ENCODE data around the gene SMG6. TPM values are rescaled to one million over a fixed set of nuclear protein-coding genes. Genes with fewer than 3 reads are reported as not detected.

The SMG6 gene
- total and polyA plus RNA-seq, 11 donors: 12.2 to 38.6 (median 22.1) TPM

DNA sequence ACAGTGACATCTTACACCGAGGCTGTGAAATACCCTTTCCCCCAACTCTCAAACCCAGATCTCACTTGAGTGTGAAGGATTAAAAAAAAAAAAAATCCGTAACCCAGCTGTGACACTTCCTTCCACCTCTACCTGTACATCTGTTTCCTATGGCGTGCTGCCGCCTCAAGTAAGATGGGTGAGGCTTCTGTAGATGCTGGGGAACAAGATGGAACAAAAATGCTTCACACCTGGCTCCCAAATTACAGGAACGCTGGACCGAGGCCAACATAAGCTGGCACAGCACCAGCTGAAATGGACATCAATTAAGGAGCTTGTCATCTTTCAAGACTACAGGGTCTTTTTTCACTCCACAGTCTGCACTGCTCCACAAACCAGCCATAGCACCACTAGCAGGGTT, 152.8 kb downstream of the SMG6 start:
- TF ChIP-seq POLR2A (IDR thresholded peaks at IDR 0.05): no peak
- TF ChIP-seq, protein P1, sequence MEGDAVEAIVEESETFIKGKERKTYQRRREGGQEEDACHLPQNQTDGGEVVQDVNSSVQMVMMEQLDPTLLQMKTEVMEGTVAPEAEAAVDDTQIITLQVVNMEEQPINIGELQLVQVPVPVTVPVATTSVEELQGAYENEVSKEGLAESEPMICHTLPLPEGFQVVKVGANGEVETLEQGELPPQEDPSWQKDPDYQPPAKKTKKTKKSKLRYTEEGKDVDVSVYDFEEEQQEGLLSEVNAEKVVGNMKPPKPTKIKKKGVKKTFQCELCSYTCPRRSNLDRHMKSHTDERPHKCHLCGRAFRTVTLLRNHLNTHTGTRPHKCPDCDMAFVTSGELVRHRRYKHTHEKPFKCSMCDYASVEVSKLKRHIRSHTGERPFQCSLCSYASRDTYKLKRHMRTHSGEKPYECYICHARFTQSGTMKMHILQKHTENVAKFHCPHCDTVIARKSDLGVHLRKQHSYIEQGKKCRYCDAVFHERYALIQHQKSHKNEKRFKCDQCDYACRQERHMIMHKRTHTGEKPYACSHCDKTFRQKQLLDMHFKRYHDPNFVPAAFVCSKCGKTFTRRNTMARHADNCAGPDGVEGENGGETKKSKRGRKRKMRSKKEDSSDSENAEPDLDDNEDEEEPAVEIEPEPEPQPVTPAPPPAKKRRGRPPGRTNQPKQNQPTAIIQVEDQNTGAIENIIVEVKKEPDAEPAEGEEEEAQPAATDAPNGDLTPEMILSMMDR (IDR thresholded peaks at IDR 0.05): no peak
- Histone ChIP-seq H3K9me3 (no peaks in the 10 kb centered on the region), H3K36me3 (peaks cover 0 to 55% (median 41%) of the 10 kb centered on the region in 9 donors), H3K4me3 (no peak overlapping the region), H3K27ac (no peak overlapping the region), H3K27me3 (no peaks in the 10 kb centered on the region), H3K4me1 (peaks cover 0 to 6% (median 0%) of the 10 kb centered on the region in 12 donors)
- ATAC-seq: no peak
- no peak for DNase-seq
- intact Hi-C loops (cut with DNase I): no loop called here
- WGBS, 4 donors: 69 to 76% (median 73%) methylated on average over 6 of the region's 6 CpGs

DNA sequence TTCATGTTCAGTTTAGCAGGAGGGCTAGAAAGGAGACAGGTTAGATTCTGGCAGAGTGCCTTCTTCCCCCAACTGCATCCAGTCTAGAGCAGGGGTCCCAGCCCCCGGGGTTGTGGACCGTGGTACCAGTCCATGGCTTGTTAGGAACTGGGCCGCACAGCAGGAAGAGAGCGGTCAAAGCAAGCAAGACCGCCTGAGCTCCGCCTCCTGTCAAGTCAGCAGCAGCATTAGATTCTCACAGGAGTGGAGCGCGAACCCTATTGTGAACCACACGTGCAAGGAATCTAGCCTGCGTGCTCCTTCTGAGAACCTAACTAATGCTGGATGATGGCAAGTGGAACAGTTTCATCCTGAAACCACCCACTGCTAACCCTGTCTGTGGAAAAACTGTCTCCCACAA, 153.7 kb downstream of the SMG6 start:
- Histone ChIP-seq H3K9me3 (no peaks in the 10 kb centered on the region), H3K4me1 (no peaks in the 10 kb centered on the region), H3K27me3 (no peaks in the 10 kb centered on the region), H3K36me3 (peaks cover 0 to 52% (median 36%) of the 10 kb centered on the region in 9 donors), H3K27ac (no peak overlapping the region), H3K4me3 (no peak overlapping the region)
- intact Hi-C loops (cut with DNase I): no loop called here
- no peak for TF ChIP-seq POLR2A (IDR thresholded peaks at IDR 0.05)
- TF ChIP-seq, protein P1 (IDR thresholded peaks at IDR 0.05): no peak
- no peak for ATAC-seq
- 89 to 96% (median 93%) methylated on average over 9 to 10 of the region's 10 CpGs for WGBS, 4 donors
- DNase-seq: no peak

DNA sequence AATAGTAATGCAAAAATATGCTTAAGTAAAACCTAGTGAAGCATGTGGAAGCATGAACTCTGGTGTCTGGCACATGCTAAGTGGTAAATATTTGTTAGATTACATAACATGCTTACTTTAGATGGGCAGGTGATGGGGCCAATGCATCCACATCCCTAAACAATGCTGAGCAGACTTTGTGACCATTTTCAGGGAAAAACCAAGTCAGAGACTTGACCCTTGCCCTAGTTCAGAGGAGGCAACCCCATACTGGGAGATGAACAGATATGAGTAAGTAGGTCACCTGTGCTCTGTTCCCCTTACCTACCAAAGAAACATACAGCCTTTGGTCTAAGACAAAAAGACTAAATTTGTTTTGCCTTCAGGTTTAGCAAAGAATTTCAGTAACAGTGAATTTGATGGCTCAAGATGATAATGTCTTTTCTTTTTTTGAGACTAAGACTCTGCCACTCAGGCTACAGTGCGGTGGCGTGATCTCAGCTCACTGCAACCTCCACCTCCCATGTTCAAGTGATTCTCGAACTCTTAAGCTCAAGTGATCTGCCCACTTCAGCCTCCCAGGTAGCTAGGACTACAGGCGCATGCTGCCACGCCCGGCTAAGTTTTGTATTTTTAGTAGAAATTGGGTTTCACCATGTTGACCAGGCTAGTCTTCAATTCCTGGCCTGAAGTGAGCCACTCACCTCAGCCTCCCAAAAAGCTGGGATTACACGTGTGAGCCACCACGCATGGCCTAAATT, 157.3 kb downstream of the SMG6 start:
- H3K4me1 ChIP-seq: no peaks in the 10 kb centered on the region
- TF ChIP-seq POLR2A (IDR thresholded peaks at IDR 0.05): no peak
- TF ChIP-seq, protein P1 (IDR thresholded peaks at IDR 0.05): no peak
- DNase-seq (no peak), ATAC-seq (no peak)
- intact Hi-C loops (cut with DNase I): no loop called here
- 97 to 99% (median 98%) methylated on average over 8 of the region's 8 CpGs for WGBS, 4 donors
- H3K36me3 ChIP-seq: peaks cover 0 to 55% (median 27%) of the 10 kb centered on the region in 9 donors
- no peaks in the 10 kb centered on the region for H3K9me3 ChIP-seq
- H3K27me3 ChIP-seq: no peaks in the 10 kb centered on the region
- no peak overlapping the region for H3K27ac ChIP-seq
- no peak overlapping the region for H3K4me3 ChIP-seq

DNA sequence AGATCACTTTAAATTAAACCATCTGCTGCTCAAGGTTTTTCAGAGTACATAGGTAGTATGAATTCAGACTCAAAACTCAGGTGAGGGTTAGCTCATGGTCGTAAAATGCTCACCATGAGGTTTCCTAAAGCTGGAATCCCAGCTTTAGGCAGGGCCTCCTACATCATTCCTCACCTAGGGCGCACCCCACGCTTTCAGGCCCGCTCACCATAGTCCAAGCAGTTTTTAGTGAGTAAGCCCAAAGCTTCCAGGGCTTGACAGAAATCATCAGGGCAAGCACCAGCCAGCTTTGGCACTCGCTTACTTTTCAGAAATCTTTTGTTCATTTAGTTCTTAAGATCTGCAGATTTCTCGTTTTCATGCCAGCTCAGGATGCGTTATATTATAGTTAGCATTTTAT, 158.9 kb downstream of the SMG6 start:
- H3K4me1 ChIP-seq: no peaks in the 10 kb centered on the region
- intact Hi-C loops (cut with DNase I): no loop called here
- TF ChIP-seq, protein P1 (IDR thresholded peaks at IDR 0.05): no peak
- TF ChIP-seq POLR2A (IDR thresholded peaks at IDR 0.05): no peak
- WGBS, 4 donors: 95 to 99% (median 98%) methylated on average over 7 of the region's 7 CpGs
- ATAC-seq (no peak), DNase-seq (no peak)
- peaks cover 0 to 42% (median 18%) of the 10 kb centered on the region in 9 donors for H3K36me3 ChIP-seq
- no peak overlapping the region for H3K4me3 ChIP-seq
- no peaks in the 10 kb centered on the region for H3K9me3 ChIP-seq
- no peaks in the 10 kb centered on the region for H3K27me3 ChIP-seq
- H3K27ac ChIP-seq: no peak overlapping the region

Data from heart left ventricle (tissue), 16 donors.